ENCODE measurements around the gene KCNE2. TPM values are rescaled to one million over a fixed set of nuclear protein-coding genes. Genes with fewer than 3 reads are reported as not detected.

KCNE2 gene
- polyA plus RNA-seq, 1 donor from 2014 or later = 0.25 TPM

GRCh38 chr21:34345091-34345871, 18.5 kb upstream of the KCNE2 start:
- Histone ChIP-seq H3K4me3 (ENCODE audit: low read length) (no peak overlapping the region), H3K79me2 (replicated peaks; ENCODE audit: insufficient read depth, low read length) (no peaks in the 10 kb centered on the region), H4K20me1 (ENCODE audit: insufficient read depth) (no peaks in the 10 kb centered on the region), H3K27ac (ENCODE audit: low read length) (no peak overlapping the region), H3K4me2 (ENCODE audit: low read length) (no peak overlapping the region), H3K27me3 (ENCODE audit: insufficient read depth, low read depth, low read length) (no peaks in the 10 kb centered on the region), H3K9me2 (ENCODE audit: insufficient read depth, low read length) (no peaks in the 10 kb centered on the region), H3K36me3 (ENCODE audit: insufficient read depth, low read length) (no peaks in the 10 kb centered on the region), H3F3A (ENCODE audit: insufficient read depth, low read length, poor library complexity, severe bottlenecking) (no peaks in the 10 kb centered on the region), H3K9me3 (ENCODE audit: low read length) (no peaks in the 10 kb centered on the region), H3K9ac (ENCODE audit: low read length) (no peak overlapping the region), H2AFZ (ENCODE audit: low read depth, low read length) (no peak overlapping the region)
- no peak for TF ChIP-seq TAF1 (IDR thresholded peaks at IDR 0.05; ENCODE audit: low read depth)
- TF ChIP-seq, protein P1, sequence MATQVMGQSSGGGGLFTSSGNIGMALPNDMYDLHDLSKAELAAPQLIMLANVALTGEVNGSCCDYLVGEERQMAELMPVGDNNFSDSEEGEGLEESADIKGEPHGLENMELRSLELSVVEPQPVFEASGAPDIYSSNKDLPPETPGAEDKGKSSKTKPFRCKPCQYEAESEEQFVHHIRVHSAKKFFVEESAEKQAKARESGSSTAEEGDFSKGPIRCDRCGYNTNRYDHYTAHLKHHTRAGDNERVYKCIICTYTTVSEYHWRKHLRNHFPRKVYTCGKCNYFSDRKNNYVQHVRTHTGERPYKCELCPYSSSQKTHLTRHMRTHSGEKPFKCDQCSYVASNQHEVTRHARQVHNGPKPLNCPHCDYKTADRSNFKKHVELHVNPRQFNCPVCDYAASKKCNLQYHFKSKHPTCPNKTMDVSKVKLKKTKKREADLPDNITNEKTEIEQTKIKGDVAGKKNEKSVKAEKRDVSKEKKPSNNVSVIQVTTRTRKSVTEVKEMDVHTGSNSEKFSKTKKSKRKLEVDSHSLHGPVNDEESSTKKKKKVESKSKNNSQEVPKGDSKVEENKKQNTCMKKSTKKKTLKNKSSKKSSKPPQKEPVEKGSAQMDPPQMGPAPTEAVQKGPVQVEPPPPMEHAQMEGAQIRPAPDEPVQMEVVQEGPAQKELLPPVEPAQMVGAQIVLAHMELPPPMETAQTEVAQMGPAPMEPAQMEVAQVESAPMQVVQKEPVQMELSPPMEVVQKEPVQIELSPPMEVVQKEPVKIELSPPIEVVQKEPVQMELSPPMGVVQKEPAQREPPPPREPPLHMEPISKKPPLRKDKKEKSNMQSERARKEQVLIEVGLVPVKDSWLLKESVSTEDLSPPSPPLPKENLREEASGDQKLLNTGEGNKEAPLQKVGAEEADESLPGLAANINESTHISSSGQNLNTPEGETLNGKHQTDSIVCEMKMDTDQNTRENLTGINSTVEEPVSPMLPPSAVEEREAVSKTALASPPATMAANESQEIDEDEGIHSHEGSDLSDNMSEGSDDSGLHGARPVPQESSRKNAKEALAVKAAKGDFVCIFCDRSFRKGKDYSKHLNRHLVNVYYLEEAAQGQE (IDR thresholded peaks at IDR 0.05; ENCODE audit: borderline replicate concordance) = no peak
- TF ChIP-seq EP300 (conservative IDR thresholded peaks at IDR 0.05; ENCODE audit: poor library complexity, severe bottlenecking) = no peak
- TF ChIP-seq MXI1 (conservative IDR thresholded peaks at IDR 0.05; ENCODE audit: poor library complexity, severe bottlenecking) = no peak
- TF ChIP-seq RAD21 (conservative IDR thresholded peaks at IDR 0.05) = no peak
- no peak for TF ChIP-seq EZH2 (IDR thresholded peaks at IDR 0.05; ENCODE audit: borderline replicate concordance, insufficient read depth, low read length, poor library complexity, severe bottlenecking)
- TF ChIP-seq SMC3 (conservative IDR thresholded peaks at IDR 0.05; ENCODE audit: poor library complexity) = no peak
- no peak for TF ChIP-seq CTCF (IDR thresholded peaks at IDR 0.05; ENCODE audit: poor library complexity, severe bottlenecking)
- no peak for TF ChIP-seq POLR2AphosphoS5 (IDR thresholded peaks at IDR 0.05)

DNA sequence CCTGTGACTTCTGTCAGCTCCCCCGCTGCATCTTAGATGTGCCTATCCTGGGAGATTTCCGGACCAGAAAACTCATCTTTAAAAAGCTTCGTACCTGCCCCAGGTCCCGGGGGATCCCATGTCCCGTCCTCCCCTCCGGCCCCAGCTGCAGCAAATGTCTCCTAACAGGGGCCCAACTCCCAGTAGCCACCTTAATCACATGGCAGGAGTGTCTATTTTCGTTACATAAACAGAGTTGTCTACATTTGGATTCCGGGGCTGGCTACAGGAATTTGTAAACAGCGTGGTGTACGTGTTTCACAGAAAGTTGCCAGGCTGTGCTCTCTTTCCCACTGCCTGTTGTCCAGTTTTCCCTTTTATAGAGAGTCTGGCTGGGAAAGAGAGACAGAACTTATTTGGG, 17.9 kb upstream of the KCNE2 start:
- no peak overlapping the region for H3K27ac ChIP-seq (ENCODE audit: low read length)
- H3F3A ChIP-seq (ENCODE audit: insufficient read depth, low read length, poor library complexity, severe bottlenecking) = no peaks in the 10 kb centered on the region
- no peak overlapping the region for H3K4me2 ChIP-seq (ENCODE audit: low read length)

More for the DNA sequence above, 17.9 kb upstream of the KCNE2 start:
- Histone ChIP-seq H3K9me2 (ENCODE audit: insufficient read depth, low read length) (no peaks in the 10 kb centered on the region), H3K9ac (ENCODE audit: low read length) (no peak overlapping the region), H3K27me3 (ENCODE audit: insufficient read depth, low read depth, low read length) (no peaks in the 10 kb centered on the region), H3K9me3 (ENCODE audit: low read length) (no peaks in the 10 kb centered on the region), H2AFZ (ENCODE audit: low read depth, low read length) (no peak overlapping the region), H3K36me3 (ENCODE audit: insufficient read depth, low read length) (no peaks in the 10 kb centered on the region), H3K4me3 (ENCODE audit: low read length) (no peak overlapping the region), H4K20me1 (ENCODE audit: insufficient read depth) (no peaks in the 10 kb centered on the region), H3K79me2 (replicated peaks; ENCODE audit: insufficient read depth, low read length) (no peaks in the 10 kb centered on the region)
- no peak for TF ChIP-seq CTCF (IDR thresholded peaks at IDR 0.05; ENCODE audit: poor library complexity, severe bottlenecking)
- no peak for TF ChIP-seq SMC3 (conservative IDR thresholded peaks at IDR 0.05; ENCODE audit: poor library complexity)
